Skeletal muscle tissue (tissue), 4 donors: ENCODE results near the gene RPS6KB1. TPM values are rescaled to one million over a fixed set of nuclear protein-coding genes. Genes with fewer than 3 reads are reported as not detected.
"Not testable (repeated sequence)": the region's sequence is repeated elsewhere in the genome, so short reads cannot be mapped to it uniquely, and the experiment has no call there.

Source experiments
- H3K27ac ChIP-seq: one replicate; pipeline ENCODE4 v1.7.0; 2013; ENCODE audit warnings: mild to moderate bottlenecking, low read depth, low read length, inconsistent platforms
- H3K27me3 ChIP-seq, 3 donors: one replicate each; pipeline ENCODE4 v1.7.0; 2013; ENCODE audit warnings: low read length in 3 of 3; ENCODE audit not compliant: control insufficient read depth in 3 of 3, insufficient read depth in 3 of 3
- H3K36me3 ChIP-seq, 3 donors: one replicate each; pipeline ENCODE4 v1.7.0; 2013; ENCODE audit warnings: low read length in 3 of 3; ENCODE audit not compliant: control insufficient read depth in 3 of 3, insufficient read depth in 3 of 3
- H3K4me1 ChIP-seq, 3 donors: one replicate each; pipeline ENCODE4 v1.7.0; 2013; ENCODE audit warnings: low read length in 3 of 3, mild to moderate bottlenecking in 3 of 3; ENCODE audit not compliant: control insufficient read depth in 3 of 3, insufficient read depth in 3 of 3
- H3K4me3 ChIP-seq, 3 donors: one replicate each; pipeline ENCODE4 v1.7.0; 2013; ENCODE audit warnings: low read length in 3 of 3
- H3K9ac ChIP-seq, 3 donors: one replicate each; pipeline ENCODE4 v1.7.0; 2013; ENCODE audit warnings: low read length in 3 of 3, mild to moderate bottlenecking in 3 of 3, moderate library complexity in 2 of 3, low read depth in 1 of 3
- H3K9me3 ChIP-seq, 3 donors: one replicate each; pipeline ENCODE4 v1.7.0; 2013; ENCODE audit warnings: low read length in 3 of 3; ENCODE audit not compliant: control insufficient read depth in 3 of 3
- total RNA-seq: library from RNA; depleted of rRNA; stranded (reverse); fragments of >200 nt; gene quantifications from one replicate; pipeline ENCODE4 v1.2.3, GENCODE V29; 2014
- donor health status: Osteomylitis.

RPS6KB1 gene
- 36.5 TPM for total RNA-seq

DNA sequence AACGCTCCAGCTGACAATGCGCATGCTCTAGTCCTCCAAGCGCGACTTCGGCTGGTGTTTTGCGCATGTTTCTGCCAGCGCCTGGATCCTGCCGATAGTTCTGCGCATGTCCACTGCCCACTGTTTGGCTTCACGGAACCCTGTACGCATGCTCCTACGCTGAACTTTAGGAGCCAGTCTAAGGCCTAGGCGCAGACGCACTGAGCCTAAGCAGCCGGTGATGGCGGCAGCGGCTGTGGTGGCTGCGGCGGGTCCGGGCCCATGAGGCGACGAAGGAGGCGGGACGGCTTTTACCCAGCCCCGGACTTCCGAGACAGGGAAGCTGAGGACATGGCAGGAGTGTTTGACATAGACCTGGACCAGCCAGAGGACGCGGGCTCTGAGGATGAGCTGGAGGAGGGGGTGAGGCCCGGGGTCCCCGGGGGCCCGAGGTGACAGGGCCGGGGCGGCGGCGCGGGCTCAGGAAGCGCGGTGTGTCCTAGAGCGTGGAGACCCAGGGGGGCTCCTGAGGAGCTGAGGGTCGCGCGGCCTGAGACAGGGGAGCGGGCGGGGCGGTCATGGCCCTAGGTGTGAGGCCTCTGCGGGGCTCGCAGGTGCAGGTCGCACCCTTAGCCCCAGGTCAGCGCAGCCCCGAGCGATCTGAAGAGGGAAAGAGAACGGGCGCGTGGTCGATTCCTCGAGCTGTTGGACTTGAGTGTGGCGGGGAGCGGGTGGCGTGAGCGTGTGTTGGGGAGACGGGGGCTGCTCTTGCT is at the start of gene RPS6KB1, which contains the start of gene TUBD1:
Gene RPS6KB1, plus strand, starts transcription at position 198 of the 752 bp plus-strand sequence. Its CDS starts 64 bp downstream, at position 262.
Gene TUBD1, minus strand, starts transcription at position 20 of the 752 bp plus-strand sequence. CDS start 1,941 bp downstream, outside the sequence.
- Histone ChIP-seq H3K36me3 (peaks cover 0 to 9% (median 8%) of the 10 kb centered on the region in 3 donors), H3K4me1 (peaks cover 9 to 17% (median 14%) of the 10 kb centered on the region in 3 donors)

DNA sequence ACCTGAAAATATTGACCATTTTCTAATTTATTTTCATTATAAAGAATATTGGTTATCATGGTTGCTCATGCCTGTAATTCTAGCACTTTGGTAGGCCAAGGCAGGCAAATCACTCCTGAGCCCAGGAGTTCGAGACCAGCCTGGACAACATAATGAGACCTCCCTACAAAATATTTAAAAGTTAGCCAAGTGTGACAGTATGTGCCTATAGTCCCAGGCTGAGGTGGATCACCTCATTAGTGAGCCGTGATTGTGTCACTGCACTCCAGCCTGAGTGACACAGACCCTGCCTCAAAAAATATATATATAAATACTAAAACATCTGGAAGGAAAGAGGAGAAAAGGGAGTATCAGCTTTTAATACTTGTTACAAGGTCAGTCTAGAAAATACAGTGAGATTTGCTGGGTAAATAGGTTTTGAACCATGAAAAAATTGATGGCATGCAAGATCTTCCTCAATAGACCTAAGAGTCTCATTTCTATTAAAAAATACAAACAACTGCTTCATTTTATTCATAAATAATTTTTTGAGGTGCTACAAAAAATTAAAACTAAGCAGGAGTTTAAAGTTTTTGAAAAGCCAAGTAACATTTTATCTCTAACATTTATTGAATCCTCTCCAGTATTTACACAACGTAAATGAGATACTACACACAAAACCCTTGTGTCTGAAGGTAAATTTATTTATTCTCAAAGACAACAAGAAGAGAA is 47.9 kb upstream of the RPS6KB1 start:
- Histone ChIP-seq H3K4me1 (peaks cover 18 to 38% (median 30%) of the 10 kb centered on the region in 3 donors), H3K36me3 (peaks cover 0 to 8% (median 4%) of the 10 kb centered on the region in 3 donors), H3K27ac (peak overlapping the region; percentile 80), H3K9me3 (no peaks in the 10 kb centered on the region), H3K4me3 (no peak overlapping the region), H3K9ac (peak overlapping the region in 1 of 3 donors; percentile 72), H3K27me3 (no peaks in the 10 kb centered on the region)

More for the DNA sequence above, at the start of gene RPS6KB1, which contains the start of gene TUBD1:
- H3K27me3 ChIP-seq, result no peaks in the 10 kb centered on the region
- H3K9me3 ChIP-seq, result no peaks in the 10 kb centered on the region
- peak within 1 kb of the TSS; percentile 96 for H3K27ac ChIP-seq
- peak within 1 kb of the TSS; percentile 80 to 90 (median 89) for H3K4me3 ChIP-seq
- peak within 1 kb of the TSS; percentile 96 to 99 (median 99) for H3K9ac ChIP-seq

DNA sequence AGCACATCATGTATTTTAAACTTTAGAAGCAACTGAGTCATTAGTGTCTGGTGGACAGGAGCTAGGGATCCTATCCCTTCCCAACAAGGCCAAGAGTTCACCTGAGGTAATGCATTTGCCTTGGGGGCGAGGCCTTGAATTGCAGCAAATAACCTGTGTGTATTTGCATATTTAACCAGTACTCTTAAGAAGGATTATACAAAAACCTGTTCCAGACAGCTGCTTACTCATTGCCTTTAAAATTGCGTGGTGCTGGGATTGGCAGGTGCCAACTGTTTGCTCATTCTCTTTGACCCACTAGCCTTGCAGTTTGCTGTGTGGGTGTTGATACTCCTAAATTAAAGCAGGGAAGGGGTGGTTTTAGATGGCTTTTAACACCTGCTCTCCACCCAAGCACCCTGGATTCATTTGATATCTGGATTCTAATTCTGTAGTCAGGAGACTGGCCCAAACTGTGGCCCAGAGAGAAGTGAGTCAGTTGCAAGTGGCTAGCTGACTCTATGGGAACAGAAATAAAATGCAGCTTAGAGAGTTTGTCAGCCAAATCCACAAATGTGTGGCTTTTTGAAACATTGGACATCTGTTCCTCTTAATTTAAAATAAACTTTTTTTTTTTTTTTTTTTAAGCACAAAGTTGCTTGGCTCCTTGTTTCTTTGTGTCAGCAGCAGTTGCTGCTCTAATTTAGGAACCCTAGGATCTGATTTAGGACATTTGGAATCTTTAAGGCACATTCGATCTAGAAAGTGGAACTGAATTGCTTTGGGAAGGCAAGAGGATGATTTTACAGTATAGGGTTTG is 47.1 kb upstream of the RPS6KB1 start:
- peaks cover 0 to 4% (median under 1%) of the 10 kb centered on the region in 3 donors for H3K36me3 ChIP-seq
- peaks cover 18 to 36% (median 29%) of the 10 kb centered on the region in 3 donors for H3K4me1 ChIP-seq
- H3K9ac ChIP-seq, result peak overlapping the region in 2 of 3 donors; percentile 58 to 72
- no peaks in the 10 kb centered on the region for H3K9me3 ChIP-seq
- H3K4me3 ChIP-seq, result peak overlapping the region in 2 of 3 donors; percentile 16 to 59
- no peaks in the 10 kb centered on the region for H3K27me3 ChIP-seq
- H3K27ac ChIP-seq, result peak overlapping the region; percentile 80

GRCh38 chr17:59846394-59847165 is 46.3 kb upstream of the RPS6KB1 start:
- Histone ChIP-seq H3K9me3 (no peaks in the 10 kb centered on the region), H3K36me3 (no peaks in the 10 kb centered on the region), H3K27me3 (no peaks in the 10 kb centered on the region), H3K4me1 (peaks cover 21 to 39% (median 33%) of the 10 kb centered on the region in 3 donors), H3K27ac (peak overlapping the region; percentile 80), H3K9ac (peak overlapping the region in 2 of 3 donors; percentile 58 to 59), H3K4me3 (peak overlapping the region in 2 of 3 donors; percentile 16 to 59)

- peaks cover 25 to 50% (median 43%) of the 10 kb centered on the region in 3 donors for H3K4me1 ChIP-seq
- H3K36me3 ChIP-seq, result no peaks in the 10 kb centered on the region
- H3K9me3 ChIP-seq, result no peaks in the 10 kb centered on the region
- no peak overlapping the region for H3K9ac ChIP-seq
- no peak overlapping the region for H3K27ac ChIP-seq
- H3K27me3 ChIP-seq, result no peaks in the 10 kb centered on the region
- H3K4me3 ChIP-seq, result no peak overlapping the region
Measured at GRCh38 chr17:59848385-59848668, 44.6 kb upstream of the RPS6KB1 start.

DNA sequence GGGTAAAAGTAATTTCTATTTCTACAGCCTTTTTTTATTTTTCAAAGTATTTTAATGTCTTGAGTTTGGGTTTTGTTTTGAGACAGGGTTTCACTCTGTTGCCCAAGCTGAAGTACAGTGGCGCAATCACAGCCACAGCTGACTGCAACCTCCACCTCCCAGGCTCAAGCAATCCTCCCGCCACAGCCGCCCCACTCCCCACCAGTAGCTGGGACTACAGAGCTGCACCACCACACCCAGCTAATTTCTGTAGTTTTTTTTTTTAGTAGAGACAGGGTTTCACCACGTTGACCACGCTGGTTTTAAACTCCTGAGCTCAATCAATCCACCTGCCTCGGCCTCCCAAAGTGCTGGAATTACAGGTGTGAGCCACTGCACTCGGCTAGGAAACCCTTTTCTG is 44.1 kb upstream of the RPS6KB1 start:
- Histone ChIP-seq H3K27me3 (no peaks in the 10 kb centered on the region), H3K36me3 (no peaks in the 10 kb centered on the region), H3K4me3 (no peak overlapping the region), H3K9me3 (no peaks in the 10 kb centered on the region), H3K27ac (no peak overlapping the region), H3K4me1 (peaks cover 25 to 50% (median 44%) of the 10 kb centered on the region in 3 donors), H3K9ac (no peak overlapping the region)

GRCh38 chr17:59850311-59850710 is 42.6 kb upstream of the RPS6KB1 start:
- not testable (repeated sequence) for H3K27ac ChIP-seq, H3K9me3 ChIP-seq, H3K27me3 ChIP-seq, H3K36me3 ChIP-seq, H3K9ac ChIP-seq, H3K4me3 ChIP-seq
- peaks cover 24 to 44% (median 41%) of the 10 kb centered on the region in 3 donors for H3K4me1 ChIP-seq

- Histone ChIP-seq H3K36me3 (no peaks in the 10 kb centered on the region), H3K9me3 (no peaks in the 10 kb centered on the region), H3K27me3 (no peaks in the 10 kb centered on the region), H3K4me3 (no peak overlapping the region), H3K27ac (peak overlapping the region; percentile 70), H3K4me1 (peaks cover 12 to 31% (median 27%) of the 10 kb centered on the region in 3 donors), H3K9ac (peak overlapping the region in 2 of 3 donors; percentile 40 to 47)
Measured at GRCh38 chr17:59851439-59852375, 41.2 kb upstream of the RPS6KB1 start.
